ENCODE results near the gene FERD3L. TPM values are rescaled to one million over a fixed set of nuclear protein-coding genes. Genes with fewer than 3 reads are reported as not detected.
A peak's percentile ranks its signal among the peaks of the same experiment; 100 is the strongest.

Gene FERD3L
- total RNA-seq, 1 experiment from 2014 or later = not detected

DNA sequence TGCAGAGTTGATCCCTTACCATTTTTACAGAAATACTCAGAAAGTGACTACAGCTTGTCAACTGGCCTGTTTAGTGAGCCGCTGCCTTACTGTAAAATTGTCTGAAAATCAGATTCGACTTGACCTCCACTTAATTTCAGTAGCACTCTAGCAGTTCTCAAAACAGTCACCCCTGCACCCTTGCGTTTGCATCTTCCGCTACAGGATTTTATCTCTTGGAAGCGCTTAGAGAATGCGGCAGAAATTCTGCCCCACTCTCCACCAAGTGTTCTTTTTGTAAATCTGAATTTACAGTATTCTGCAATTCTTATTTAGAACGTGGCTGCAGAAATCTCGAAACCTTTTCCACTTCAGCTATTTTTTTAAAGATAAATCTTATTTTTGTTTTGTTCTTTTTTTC lies 25.8 kb downstream of the FERD3L start:
- Histone ChIP-seq H3K4me1 (ENCODE audit: control insufficient read depth, insufficient read depth, low read length) (no peaks in the 10 kb centered on the region), H3K27me3 (ENCODE audit: control insufficient read depth, insufficient read depth, low read length) (no peaks in the 10 kb centered on the region), H3K27ac (ENCODE audit: low read length) (no peak overlapping the region; the same call in 1 of the 2 replicates), H3K4me3 (ENCODE audit: low read depth in 2 of 2, low read length in 2 of 2) (no peak overlapping the region; a peak in 1 of 4 replicates), H3K36me3 (ENCODE audit: control insufficient read depth, insufficient read depth, low read length) (no peaks in the 10 kb centered on the region), H3K9me3 (ENCODE audit: control insufficient read depth, insufficient read depth, low read depth, low read length) (peaks cover 9% of the 10 kb centered on the region; the same call in 1 of the 2 replicates)
- intact Hi-C loops (cut with micrococcal nuclease; ENCODE audit: unreplicated experiment) = no loop called here
- in situ Hi-C loops (cut with HindIII; ENCODE audit: low pct_unique_long_range_greater_than_20kb, low sequenced_read_pairs) = no loop called here
- no TSS peak for BruUV-seq (replicated peaks)
- ChIA-PET POLR2A (no interaction called here), CTCF (no interaction called here)
- ATAC-seq = no peak
- DNase-seq (ENCODE audit: low read depth, low spot score) = no peak
- no peak for TF ChIP-seq POLR2AphosphoS5 (IDR thresholded peaks at IDR 0.05; ENCODE audit: low read depth, low read length)
- no peak for TF ChIP-seq SIN3A (IDR thresholded peaks at IDR 0.05; ENCODE audit: borderline replicate concordance, insufficient read depth, low read depth, low read length)
- TF ChIP-seq, protein P1, sequence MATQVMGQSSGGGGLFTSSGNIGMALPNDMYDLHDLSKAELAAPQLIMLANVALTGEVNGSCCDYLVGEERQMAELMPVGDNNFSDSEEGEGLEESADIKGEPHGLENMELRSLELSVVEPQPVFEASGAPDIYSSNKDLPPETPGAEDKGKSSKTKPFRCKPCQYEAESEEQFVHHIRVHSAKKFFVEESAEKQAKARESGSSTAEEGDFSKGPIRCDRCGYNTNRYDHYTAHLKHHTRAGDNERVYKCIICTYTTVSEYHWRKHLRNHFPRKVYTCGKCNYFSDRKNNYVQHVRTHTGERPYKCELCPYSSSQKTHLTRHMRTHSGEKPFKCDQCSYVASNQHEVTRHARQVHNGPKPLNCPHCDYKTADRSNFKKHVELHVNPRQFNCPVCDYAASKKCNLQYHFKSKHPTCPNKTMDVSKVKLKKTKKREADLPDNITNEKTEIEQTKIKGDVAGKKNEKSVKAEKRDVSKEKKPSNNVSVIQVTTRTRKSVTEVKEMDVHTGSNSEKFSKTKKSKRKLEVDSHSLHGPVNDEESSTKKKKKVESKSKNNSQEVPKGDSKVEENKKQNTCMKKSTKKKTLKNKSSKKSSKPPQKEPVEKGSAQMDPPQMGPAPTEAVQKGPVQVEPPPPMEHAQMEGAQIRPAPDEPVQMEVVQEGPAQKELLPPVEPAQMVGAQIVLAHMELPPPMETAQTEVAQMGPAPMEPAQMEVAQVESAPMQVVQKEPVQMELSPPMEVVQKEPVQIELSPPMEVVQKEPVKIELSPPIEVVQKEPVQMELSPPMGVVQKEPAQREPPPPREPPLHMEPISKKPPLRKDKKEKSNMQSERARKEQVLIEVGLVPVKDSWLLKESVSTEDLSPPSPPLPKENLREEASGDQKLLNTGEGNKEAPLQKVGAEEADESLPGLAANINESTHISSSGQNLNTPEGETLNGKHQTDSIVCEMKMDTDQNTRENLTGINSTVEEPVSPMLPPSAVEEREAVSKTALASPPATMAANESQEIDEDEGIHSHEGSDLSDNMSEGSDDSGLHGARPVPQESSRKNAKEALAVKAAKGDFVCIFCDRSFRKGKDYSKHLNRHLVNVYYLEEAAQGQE (IDR thresholded peaks at IDR 0.05; ENCODE audit: insufficient read depth in 1 of 2, low read depth in 2 of 2, low read length in 1 of 2) = no peak
- no peak for TF ChIP-seq TCF7L2 (IDR thresholded peaks at IDR 0.05; ENCODE audit: low read depth, low read length)
- TF ChIP-seq, protein P2, sequence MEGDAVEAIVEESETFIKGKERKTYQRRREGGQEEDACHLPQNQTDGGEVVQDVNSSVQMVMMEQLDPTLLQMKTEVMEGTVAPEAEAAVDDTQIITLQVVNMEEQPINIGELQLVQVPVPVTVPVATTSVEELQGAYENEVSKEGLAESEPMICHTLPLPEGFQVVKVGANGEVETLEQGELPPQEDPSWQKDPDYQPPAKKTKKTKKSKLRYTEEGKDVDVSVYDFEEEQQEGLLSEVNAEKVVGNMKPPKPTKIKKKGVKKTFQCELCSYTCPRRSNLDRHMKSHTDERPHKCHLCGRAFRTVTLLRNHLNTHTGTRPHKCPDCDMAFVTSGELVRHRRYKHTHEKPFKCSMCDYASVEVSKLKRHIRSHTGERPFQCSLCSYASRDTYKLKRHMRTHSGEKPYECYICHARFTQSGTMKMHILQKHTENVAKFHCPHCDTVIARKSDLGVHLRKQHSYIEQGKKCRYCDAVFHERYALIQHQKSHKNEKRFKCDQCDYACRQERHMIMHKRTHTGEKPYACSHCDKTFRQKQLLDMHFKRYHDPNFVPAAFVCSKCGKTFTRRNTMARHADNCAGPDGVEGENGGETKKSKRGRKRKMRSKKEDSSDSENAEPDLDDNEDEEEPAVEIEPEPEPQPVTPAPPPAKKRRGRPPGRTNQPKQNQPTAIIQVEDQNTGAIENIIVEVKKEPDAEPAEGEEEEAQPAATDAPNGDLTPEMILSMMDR (IDR thresholded peaks at IDR 0.05) = no peak

DNA sequence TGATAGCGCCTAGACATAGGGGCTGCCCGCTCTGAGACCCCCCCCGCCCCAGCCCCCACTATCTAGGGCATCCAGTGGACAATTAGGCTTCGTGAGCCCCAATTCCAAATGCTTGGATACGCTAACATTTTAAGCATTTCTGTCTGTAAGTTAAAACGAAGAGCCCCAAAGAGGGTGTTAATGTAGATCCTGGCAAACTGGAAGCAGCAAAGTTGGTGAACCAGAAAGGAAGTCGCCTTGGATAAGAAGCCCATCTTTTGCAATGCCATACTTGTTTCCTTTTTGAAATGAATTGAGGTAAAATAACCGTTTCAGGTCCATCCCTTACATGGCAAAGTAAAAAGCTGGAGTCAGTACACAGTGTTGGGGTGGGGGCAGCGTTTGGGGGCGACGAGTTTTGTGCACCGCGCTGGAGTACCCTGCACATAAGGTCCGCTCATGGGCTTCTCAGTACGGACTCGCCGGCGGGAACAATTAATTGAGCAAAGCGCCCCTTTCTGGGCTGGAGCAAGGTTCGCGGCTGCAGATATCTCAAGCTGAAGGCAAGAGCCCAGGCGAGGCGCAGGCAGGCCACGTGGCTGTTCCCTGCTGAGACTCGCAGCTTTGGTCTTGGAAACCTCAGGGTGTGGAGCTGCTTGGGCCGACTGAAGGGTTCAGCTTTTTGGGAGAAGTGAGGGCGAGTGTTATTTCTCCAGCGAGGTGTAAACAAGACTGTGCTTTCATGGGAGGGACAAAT lies 26.4 kb downstream of the FERD3L start:
- Histone ChIP-seq H3K36me3 (ENCODE audit: control insufficient read depth, insufficient read depth, low read length) (no peaks in the 10 kb centered on the region), H3K27ac (ENCODE audit: low read length) (no peak overlapping the region), H3K27me3 (ENCODE audit: control insufficient read depth, insufficient read depth, low read length) (no peaks in the 10 kb centered on the region), H3K4me3 (ENCODE audit: low read depth in 2 of 2, low read length in 2 of 2) (peak overlapping the region in 1 of 2 experiments; percentile 48; a peak in 1 of 4 replicates), H3K4me1 (ENCODE audit: control insufficient read depth, insufficient read depth, low read length) (no peaks in the 10 kb centered on the region), H3K9me3 (ENCODE audit: control insufficient read depth, insufficient read depth, low read depth, low read length) (peaks cover 9% of the 10 kb centered on the region)
- POLR2A ChIA-PET = no interaction called here
- CTCF ChIA-PET = no interaction called here
- DNase-seq (ENCODE audit: low read depth, low spot score) (no peak), ATAC-seq (no peak)
- intact Hi-C loops (cut with micrococcal nuclease; ENCODE audit: unreplicated experiment) (no loop called here), in situ Hi-C loops (cut with HindIII; ENCODE audit: low pct_unique_long_range_greater_than_20kb, low sequenced_read_pairs) (no loop called here)
- BruUV-seq (replicated peaks) = no TSS peak
- TF ChIP-seq, protein P2 (IDR thresholded peaks at IDR 0.05) = no peak
- TF ChIP-seq TCF7L2 (IDR thresholded peaks at IDR 0.05; ENCODE audit: low read depth, low read length) (no peak), POLR2AphosphoS5 (IDR thresholded peaks at IDR 0.05; ENCODE audit: low read depth, low read length) (no peak), SIN3A (IDR thresholded peaks at IDR 0.05; ENCODE audit: borderline replicate concordance, insufficient read depth, low read depth, low read length) (no peak)
- TF ChIP-seq, protein P1 (IDR thresholded peaks at IDR 0.05; ENCODE audit: insufficient read depth in 1 of 2, low read depth in 2 of 2, low read length in 1 of 2) = no peak

Data from Panc1 (cell line).